ENCODE measurements around the gene TMEM37. TPM values are rescaled to one million over a fixed set of nuclear protein-coding genes. Genes with fewer than 3 reads are reported as not detected.

Gene TMEM37
- polyA plus RNA-seq, 1 of the 3 experiments (the other 2 are of a cell fraction) = 0.25 TPM

DNA sequence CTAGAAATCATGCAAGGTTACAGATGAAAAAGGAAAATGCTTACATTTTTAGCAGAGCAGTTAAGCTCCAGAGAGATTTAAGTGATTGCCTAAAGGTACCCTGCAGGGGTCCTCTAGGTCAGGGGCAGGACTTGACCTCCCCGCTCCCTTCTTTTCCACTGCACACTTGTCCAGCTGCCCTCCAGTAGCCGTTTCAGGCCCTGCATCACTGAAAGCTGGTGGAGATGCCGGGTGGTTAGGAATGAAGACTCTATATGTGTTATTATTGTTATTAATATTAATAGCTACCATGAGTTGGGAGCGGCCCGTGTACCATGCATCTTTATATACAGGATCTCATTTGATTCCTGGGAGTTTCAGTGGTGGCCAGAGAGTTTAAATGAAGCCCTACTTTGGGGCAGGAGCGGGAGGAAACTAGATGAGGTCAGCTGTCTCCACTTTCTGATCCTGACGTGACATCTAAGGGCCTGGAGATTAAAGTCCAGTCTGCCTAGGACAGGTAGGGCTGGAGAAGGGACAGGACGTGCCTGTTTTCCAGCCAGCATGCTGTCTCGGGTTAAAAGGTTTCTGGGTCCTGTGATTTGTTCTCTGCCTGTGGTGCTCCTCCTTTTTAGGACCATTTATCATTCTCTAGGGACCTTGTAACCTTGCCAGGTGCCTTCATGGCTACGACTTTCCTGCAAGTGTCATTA is 2.1 kb downstream of the TMEM37 start:
- Histone ChIP-seq H2AFZ (ENCODE audit: low read depth) (no peak overlapping the region), H3K9me3 (no peaks in the 10 kb centered on the region), H4K20me1 (ENCODE audit: insufficient read depth) (no peaks in the 10 kb centered on the region), H3K27me3 (ENCODE audit: insufficient read depth) (peaks cover 20% of the 10 kb centered on the region; the same call in 1 of the 2 replicates), H3K27ac (ENCODE audit: low read depth in 2 of 2, low read length in 1 of 2) (no peak overlapping the region), H3K4me1 (ENCODE audit: control insufficient read depth in 1 of 2, insufficient read depth in 2 of 2, low read depth in 1 of 2, low read length in 1 of 2) (peaks cover 0 to 4% of the 10 kb centered on the region in 2 experiments; a peak in 2 of 4 replicates), H3K79me2 (ENCODE audit: insufficient read depth) (no peaks in the 10 kb centered on the region), H3K9me2 (no peaks in the 10 kb centered on the region), H3F3A (replicated peaks; ENCODE audit: insufficient read depth) (no peaks in the 10 kb centered on the region), H3K4me3 (ENCODE audit: low read depth in 2 of 2, low read length in 1 of 2) (no peak overlapping the region), H3K9ac (no peak overlapping the region), H3K4me2 (no peak overlapping the region), H3K36me3 (replicated peaks in 1 of 2; ENCODE audit: control insufficient read depth in 1 of 2, insufficient read depth in 2 of 2, low read length in 1 of 2) (no peaks in the 10 kb centered on the region)
- DNase-seq = no peak
- WGBS (ENCODE audit: low lambda C conversion rate) = 84% methylated on average over 10 of the region's 10 CpGs
- ChIA-PET POLR2A (no interaction called here), CTCF (interaction anchor here (1.9 to 2.9 kb wide), 2 partner anchors 42 to 207 kb away, joined by 6 to 18 read pairs; no protein-coding TSS in a partner anchor)
- TF ChIP-seq, protein P1, sequence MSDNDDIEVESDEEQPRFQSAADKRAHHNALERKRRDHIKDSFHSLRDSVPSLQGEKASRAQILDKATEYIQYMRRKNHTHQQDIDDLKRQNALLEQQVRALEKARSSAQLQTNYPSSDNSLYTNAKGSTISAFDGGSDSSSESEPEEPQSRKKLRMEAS (IDR thresholded peaks at IDR 0.05; ENCODE audit: low read depth) = no peak
- TF ChIP-seq JUND (IDR thresholded peaks at IDR 0.05) (no peak), TAF1 (IDR thresholded peaks at IDR 0.05; ENCODE audit: borderline replicate concordance, low read depth, low read length) (no peak), CHD2 (IDR thresholded peaks at IDR 0.05; ENCODE audit: low read length, partially characterized antibody) (no peak), RAD21 (IDR thresholded peaks at IDR 0.05; ENCODE audit: low read length) (no peak), RXRA (IDR thresholded peaks at IDR 0.05; ENCODE audit: borderline replicate concordance, low read depth) (no peak)
- TF ChIP-seq, protein P2, sequence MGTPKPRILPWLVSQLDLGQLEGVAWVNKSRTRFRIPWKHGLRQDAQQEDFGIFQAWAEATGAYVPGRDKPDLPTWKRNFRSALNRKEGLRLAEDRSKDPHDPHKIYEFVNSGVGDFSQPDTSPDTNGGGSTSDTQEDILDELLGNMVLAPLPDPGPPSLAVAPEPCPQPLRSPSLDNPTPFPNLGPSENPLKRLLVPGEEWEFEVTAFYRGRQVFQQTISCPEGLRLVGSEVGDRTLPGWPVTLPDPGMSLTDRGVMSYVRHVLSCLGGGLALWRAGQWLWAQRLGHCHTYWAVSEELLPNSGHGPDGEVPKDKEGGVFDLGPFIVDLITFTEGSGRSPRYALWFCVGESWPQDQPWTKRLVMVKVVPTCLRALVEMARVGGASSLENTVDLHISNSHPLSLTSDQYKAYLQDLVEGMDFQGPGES (IDR thresholded peaks at IDR 0.05; ENCODE audit: low read depth, low read length) = no peak

DNA sequence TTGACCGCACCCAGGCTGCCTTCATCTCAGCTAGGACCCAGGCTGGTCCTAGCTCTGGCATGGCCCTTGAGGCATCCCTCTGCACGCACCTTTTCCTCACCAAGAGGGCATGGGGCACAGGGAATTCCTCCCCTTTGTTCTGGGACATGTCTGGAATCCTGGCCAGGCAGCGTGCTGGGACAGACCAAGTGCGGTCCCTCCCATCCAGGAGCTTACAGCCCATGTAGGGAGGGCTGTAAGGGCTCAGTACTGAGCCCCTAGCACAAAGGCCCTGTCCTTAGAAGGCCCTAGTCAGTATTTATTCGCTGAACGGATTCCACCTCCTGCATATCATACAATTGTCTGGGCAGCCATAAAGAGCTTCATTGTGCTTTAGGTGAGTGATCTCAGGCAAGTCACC is 3.0 kb downstream of the TMEM37 start:
- Histone ChIP-seq H3K79me2 (ENCODE audit: insufficient read depth) (no peaks in the 10 kb centered on the region), H3K4me2 (no peak overlapping the region), H3K9me2 (no peaks in the 10 kb centered on the region), H3K9me3 (no peaks in the 10 kb centered on the region), H3K9ac (no peak overlapping the region), H3K36me3 (replicated peaks in 1 of 2; ENCODE audit: control insufficient read depth in 1 of 2, insufficient read depth in 2 of 2, low read length in 1 of 2) (no peaks in the 10 kb centered on the region), H3K4me3 (ENCODE audit: low read depth in 2 of 2, low read length in 1 of 2) (no peak overlapping the region), H3F3A (replicated peaks; ENCODE audit: insufficient read depth) (no peaks in the 10 kb centered on the region), H3K4me1 (ENCODE audit: control insufficient read depth in 1 of 2, insufficient read depth in 2 of 2, low read depth in 1 of 2, low read length in 1 of 2) (peaks cover 0 to 4% of the 10 kb centered on the region in 2 experiments; a peak in 2 of 4 replicates), H3K27ac (ENCODE audit: low read depth in 2 of 2, low read length in 1 of 2) (no peak overlapping the region), H2AFZ (ENCODE audit: low read depth) (no peak overlapping the region), H3K27me3 (ENCODE audit: insufficient read depth) (peaks cover 22% of the 10 kb centered on the region; the same call in 1 of the 2 replicates), H4K20me1 (ENCODE audit: insufficient read depth) (no peaks in the 10 kb centered on the region)
- DNase-seq = no peak
- 75% methylated on average over 5 of the region's 6 CpGs for WGBS (ENCODE audit: low lambda C conversion rate)
- TF ChIP-seq TEAD4 (IDR thresholded peaks at IDR 0.05; ENCODE audit: borderline replicate concordance, insufficient read depth) = no peak
- TF ChIP-seq FOXJ3 (CRISPR knock-in tag; IDR thresholded peaks at IDR 0.05) = no peak
- TF ChIP-seq, protein P3, sequence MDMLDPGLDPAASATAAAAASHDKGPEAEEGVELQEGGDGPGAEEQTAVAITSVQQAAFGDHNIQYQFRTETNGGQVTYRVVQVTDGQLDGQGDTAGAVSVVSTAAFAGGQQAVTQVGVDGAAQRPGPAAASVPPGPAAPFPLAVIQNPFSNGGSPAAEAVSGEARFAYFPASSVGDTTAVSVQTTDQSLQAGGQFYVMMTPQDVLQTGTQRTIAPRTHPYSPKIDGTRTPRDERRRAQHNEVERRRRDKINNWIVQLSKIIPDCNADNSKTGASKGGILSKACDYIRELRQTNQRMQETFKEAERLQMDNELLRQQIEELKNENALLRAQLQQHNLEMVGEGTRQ (IDR thresholded peaks at IDR 0.05; ENCODE audit: borderline replicate concordance, low read depth, low read length) = no peak
- no peak for TF ChIP-seq GATA2 (CRISPR knock-in tag; IDR thresholded peaks at IDR 0.05)
- TF ChIP-seq NFIC (IDR thresholded peaks at IDR 0.05; ENCODE audit: borderline replicate concordance) = no peak
- TF ChIP-seq RXRA (IDR thresholded peaks at IDR 0.05; ENCODE audit: borderline replicate concordance, low read depth) = no peak
- TF ChIP-seq MEF2A (IDR thresholded peaks at IDR 0.05; ENCODE audit: borderline replicate concordance, low read depth) = no peak
- TF ChIP-seq MXI1 (IDR thresholded peaks at IDR 0.05; ENCODE audit: low read depth, low read length) = no peak
- TF ChIP-seq TAF1 (IDR thresholded peaks at IDR 0.05; ENCODE audit: borderline replicate concordance, low read depth, low read length) = no peak
- TF ChIP-seq FOSL2 (IDR thresholded peaks at IDR 0.05; ENCODE audit: borderline replicate concordance, low read depth) = no peak
- ChIA-PET CTCF (interaction anchor here (0.9 to 2.9 kb wide), 3 partner anchors 11 to 207 kb away, joined by 3 to 18 read pairs (median 3); no protein-coding TSS in a partner anchor), POLR2A (no interaction called here)

Data from SK-N-SH (cell line).